Stimulated activated CD8-positive, alpha-beta memory T cell treated with anti-CD3 and anti-CD28 coated beads, Interleukin-15, amount 100 ng/mL, for 4 hours (primary cell): ENCODE results near the gene NBEAL1.
"Not testable (repeated sequence)": the region's sequence is repeated elsewhere in the genome, so short reads cannot be mapped to it uniquely, and the experiment has no call there.

Source experiments
- DNase-seq, 2 donors: peaks; one replicate each; pipeline ENCODE4 v3.0.0-alpha.2; 2020; ENCODE audit warnings: low read depth in 2 of 2

The NBEAL1 gene

DNA sequence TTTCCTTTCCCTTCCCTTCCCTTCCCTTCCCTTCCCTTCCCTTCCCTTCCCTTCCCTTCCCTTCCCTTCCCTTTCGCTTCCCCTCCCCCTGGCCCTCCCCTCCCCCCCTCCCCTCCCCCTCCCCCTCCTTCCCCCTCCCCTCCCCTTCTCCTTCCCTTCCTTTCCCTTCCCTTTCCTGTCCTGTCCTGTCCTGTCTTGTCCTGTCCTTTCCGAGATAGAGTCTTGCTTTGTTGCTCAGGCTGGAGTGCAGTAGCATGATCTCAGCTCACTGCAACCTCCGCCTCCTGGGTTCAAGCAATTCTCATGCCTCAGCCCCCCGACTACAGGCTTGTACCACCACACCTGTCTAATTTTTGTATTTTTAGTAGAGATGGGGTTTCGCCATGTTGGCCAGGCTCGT, 24.5 kb downstream of the NBEAL1 start:
- not testable (repeated sequence) for DNase-seq

DNA sequence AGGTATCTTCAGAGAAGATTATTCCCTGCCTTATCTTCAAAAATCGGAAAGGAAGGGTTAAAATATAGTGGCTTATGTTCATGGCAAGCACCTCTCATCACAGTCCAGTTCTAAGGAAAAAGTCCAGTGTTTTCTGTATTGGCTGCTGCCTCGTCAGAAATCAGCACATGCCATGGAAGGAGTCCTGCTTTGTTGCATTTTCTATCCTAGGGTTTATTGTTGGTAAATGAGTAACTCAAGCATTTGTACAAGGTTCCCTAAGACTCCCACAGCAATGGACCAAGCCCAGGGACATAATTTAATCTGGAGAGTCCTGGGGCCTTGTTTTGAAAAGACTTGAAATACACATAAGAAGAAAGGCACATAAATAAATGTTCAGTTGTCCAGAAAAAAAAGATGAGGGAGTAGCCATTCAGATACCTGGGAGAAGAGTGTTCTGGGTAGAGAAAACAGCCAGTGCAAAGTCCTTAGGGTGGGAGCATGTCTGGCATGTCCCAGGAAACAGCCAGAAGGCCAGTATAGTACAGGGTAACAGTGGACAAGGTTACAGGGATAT, 26.4 kb downstream of the NBEAL1 start:
- DNase-seq = no peak

- DNase-seq = no peak
Measured at GRCh38 chr2:203042178-203042577, 27.5 kb downstream of the NBEAL1 start.

- DNase-seq = no peak
Measured at GRCh38 chr2:203043226-203043625, 28.6 kb downstream of the NBEAL1 start.

GRCh38 chr2:203045867-203046266, 31.2 kb downstream of the NBEAL1 start:
- no peak for DNase-seq

DNA sequence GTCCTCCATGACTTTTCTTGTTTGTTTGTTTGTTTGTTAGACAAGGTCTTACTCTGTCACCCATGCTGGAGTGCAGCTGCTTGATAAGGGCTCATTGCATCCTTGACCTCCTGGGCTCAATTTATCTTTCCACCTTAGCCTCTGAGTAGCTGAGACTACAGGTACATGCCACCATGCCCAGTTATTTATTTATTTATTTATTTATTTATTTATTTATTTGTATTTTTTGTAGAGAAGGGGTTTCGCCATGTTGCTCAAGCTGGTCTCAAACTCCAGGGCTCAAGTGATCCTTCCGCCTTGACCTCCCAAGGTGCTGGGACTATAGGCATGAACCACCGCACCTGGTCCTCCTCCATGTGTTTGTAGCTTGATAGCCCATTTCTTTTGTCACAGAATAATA, 37.9 kb downstream of the NBEAL1 start:
- DNase-seq = no peak

DNA sequence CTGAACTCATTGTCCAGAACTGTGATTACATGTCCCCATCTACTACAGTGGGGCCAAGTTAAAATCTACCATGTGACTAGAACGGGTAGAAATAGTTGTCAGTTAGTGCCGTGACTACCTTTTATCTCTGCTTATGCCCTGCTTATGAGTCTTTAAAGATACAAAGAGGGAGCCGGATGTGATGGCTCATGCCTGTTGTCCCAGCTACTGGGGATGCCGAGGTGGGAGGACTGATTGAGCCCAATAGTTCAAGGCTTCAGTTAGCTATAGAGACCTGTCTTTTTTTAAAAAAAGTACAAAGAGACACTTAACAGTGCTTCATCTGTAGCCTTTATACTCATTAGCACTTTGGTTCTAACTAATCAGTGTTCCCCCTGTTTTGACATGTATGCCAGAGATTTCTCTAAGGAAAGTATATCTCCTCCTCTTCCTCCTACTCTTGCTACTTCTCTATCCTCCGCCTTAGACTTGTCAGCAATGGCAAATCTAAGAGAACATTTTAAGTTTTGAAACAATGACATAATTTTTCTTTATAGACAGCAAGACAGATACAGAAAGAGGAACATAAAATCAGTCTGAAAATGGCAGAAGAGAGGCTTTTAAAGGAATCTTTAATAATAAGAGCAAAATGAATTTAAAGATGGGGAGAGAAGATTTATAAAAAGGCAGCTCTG, 45.0 kb downstream of the NBEAL1 start:
- no peak for DNase-seq

- no peak for DNase-seq
Measured at GRCh38 chr2:203061346-203061745, 46.7 kb downstream of the NBEAL1 start.

DNA sequence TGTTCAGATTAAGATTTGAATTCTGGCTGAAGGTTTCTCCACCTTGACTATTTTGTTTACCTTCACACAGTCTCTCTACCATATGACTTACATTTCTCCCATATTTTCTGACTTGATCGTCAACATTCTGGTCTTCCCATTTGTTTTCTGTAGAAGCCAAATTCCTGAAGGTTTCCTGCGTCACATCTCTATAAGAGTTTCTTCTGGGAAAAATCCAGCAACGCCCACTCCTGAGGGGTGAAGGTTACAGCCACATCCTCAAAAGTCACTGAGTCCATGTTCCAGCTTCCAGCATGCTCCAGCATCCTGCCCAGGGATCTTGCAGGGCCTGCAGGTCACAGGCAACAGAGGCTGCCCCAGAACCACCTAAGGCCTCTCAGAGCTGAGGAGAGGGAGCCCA, 47.5 kb downstream of the NBEAL1 start:
- DNase-seq = no peak

DNA sequence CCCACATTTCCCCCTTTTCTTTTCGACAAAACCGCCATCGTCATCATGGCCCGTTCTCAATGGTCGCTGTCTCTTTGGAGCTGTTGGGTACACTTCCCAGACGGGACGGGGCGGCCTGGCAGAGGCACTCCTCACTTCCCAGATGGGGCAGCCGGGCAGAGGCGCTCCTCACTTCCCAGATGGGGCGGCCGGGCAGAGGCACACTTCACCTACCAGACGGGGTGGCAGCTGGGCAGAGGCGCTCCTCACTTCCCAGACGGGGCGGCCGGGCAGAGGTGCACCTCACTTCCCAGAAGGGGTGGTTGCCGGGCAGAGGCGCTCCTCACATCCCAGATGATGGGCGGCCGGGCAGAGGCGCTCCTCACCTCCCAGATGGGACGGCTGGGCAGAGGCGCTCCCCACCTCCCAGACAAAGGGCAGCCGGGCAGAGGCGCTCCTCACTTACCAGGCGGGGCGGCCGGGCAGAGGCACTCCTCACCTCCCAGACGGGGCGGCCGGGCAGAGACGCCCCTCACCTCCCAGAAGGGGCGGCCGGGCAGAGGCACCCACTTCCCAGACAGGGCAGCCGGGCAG, 51.9 kb downstream of the NBEAL1 start:
- not testable (repeated sequence) for DNase-seq

GRCh38 chr2:203070701-203071100, 56.0 kb downstream of the NBEAL1 start:
- DNase-seq = no peak

DNA sequence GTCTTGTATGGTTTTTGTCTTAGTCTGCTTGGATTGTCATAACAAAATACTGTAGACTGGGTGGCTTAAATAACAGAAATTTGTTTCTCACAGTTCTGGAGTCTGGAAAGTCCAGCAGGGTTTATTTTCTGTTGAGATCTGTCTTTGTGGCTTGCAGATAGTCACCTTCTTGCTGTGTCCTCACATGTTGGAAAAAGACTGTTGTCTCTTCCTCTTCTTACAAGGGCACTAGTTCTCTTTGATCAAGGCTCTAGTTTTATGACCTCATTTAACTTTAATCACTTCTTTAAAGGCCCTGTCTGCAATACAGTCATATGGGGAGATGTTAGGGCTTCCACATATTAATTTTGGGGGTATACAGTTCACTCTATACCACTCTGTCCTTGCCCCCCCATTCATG, 56.5 kb downstream of the NBEAL1 start:
- no peak for DNase-seq

DNA sequence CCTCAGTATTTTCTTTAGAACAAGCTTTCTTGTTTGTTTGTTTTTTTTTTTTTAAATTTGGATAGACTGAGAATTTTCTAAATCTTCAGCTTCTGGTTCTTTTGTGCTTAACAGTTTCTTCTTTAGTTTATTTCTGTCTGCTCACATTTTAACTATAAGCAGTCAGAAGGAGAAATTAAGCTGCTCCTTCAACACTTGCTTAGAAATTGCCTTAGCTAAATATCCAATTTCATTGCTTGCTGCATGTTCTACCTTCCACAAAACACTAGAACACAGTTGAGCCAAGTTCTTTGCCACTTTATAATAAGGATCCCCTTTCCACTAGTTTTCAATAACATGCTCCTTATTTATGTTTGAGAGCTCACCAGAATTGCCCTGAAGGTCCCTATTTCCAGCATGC, 57.7 kb downstream of the NBEAL1 start:
- DNase-seq = no peak

DNA sequence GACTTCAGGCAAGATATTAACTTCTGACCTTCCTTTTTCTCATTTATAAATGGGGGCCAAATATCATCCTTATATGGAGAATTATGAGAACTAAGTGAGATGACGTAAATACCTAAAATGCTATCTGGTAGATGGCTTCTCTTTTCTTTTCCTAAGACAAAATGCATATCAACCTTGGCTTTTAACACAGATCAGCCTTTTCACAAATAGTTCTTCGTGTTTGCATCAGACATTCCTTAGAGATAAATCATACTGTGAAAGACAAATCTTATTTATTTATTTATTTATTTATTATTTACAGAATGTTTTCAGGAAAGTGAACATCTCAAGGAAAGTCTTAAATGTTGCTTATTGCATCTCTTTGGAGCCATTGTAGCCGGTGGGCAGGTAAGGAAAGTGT, 62.8 kb downstream of the NBEAL1 start:
- no peak for DNase-seq

- DNase-seq = no peak
Measured at GRCh38 chr2:203080447-203081045, 65.9 kb downstream of the NBEAL1 start.

DNA sequence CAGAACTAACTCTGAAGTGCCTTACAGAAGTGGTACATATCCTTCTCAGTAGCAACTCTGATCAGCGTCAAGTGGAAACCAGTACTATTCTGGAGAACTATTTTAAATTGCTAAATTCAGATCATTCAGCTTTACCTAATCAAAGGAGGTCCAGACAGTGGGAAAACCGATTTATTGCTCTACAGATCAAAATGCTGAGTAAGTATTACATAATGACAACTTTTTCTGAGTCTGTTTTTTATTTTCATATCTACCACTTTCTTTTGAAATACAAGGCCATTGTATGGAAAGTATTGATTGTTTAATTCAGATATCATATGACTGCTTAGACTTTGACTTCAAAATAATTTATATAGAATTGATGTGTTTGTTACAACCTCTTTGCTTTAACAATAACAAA, 68.7 kb downstream of the NBEAL1 start:
- no peak for DNase-seq

DNA sequence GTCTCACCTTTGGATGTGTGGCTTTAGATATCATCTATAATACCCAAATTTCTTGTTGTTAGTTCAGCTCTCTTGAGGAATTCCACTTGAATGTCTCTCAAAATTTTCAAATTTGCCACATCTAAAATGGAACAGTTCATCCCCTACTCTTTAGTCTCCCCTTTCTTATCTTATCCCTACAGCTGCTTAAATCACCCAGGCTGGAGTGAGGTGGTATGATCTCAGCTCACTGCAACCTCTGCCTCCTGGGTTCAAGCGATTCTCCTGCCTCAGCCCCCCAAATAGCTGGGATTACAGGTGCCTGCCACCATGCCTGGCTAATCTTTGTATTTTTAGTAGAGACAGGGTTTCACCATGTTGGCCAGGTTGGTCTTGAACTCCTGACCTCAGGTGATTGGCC, 71.7 kb downstream of the NBEAL1 start:
- DNase-seq = not testable (repeated sequence)

- DNase-seq = not testable (repeated sequence)
Measured at GRCh38 chr2:203090721-203091120, 76.0 kb downstream of the NBEAL1 start.

- DNase-seq = no peak
Measured at GRCh38 chr2:203097735-203098134, 83.1 kb downstream of the NBEAL1 start.

- DNase-seq = not testable (repeated sequence)
Measured at GRCh38 chr2:203102357-203102756, 87.7 kb downstream of the NBEAL1 start.

DNA sequence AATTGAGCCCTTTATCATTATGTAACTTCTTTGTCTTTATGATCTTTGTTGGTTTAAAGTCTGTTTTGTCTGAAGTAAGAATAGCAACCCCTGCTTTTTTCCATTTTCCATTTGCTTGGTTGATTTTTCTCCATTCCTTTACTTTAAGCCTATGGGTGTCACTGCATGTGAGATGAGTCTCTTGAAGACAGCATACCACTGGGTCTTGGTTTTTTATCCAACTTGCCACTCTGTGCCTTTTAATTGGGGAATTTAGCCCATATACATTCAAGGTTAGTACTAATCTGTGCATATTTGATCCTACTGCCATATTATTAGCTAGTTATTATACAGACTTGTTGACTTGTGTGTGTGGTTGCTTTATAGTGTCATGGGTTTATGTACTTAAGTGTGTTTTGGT, 89.6 kb downstream of the NBEAL1 start:
- no peak for DNase-seq

DNA sequence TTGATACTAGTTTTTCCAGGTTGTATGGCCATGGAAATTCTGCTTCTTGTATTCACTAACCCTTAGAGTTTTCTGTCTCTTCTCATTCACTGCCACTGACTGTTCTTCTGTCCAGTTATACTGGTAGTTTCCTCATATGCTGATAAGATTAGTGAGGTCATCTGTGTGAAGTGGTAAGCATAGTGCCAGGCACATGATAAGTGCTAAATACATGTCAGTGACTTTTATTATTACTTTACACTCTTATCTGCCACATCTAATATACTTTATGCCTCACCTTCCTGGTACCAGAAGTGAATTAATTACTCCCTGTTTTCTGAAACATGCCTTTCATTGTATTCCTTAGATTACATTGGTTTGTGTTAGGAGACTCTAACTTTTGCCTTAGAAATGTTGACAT, 91.3 kb downstream of the NBEAL1 start:
- no peak for DNase-seq

GRCh38 chr2:203110496-203110895, 95.8 kb downstream of the NBEAL1 start:
- not testable (repeated sequence) for DNase-seq
